ENCODE results near the gene AGAP1.

Gene AGAP1

DNA sequence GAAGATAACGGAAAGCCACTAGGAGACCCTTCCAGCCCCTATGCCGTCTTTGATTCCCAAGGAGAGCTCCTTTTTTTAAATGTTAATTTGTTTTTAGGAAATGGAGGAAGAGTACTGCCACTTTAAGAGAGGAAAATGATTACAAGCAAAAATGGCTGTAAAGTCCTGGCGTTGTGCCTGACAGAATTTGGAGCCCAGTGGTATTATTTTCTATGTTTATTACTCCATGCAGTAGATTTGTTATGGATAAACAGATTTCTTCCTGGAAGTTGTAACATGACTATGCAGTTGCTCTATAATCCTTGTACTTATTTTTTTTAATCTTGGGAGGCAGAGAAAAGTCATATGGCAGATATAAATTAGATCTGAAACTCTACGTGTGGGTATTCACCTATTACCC lies 533.0 kb downstream of the AGAP1 start:
- DNase-seq, result no peak

DNA sequence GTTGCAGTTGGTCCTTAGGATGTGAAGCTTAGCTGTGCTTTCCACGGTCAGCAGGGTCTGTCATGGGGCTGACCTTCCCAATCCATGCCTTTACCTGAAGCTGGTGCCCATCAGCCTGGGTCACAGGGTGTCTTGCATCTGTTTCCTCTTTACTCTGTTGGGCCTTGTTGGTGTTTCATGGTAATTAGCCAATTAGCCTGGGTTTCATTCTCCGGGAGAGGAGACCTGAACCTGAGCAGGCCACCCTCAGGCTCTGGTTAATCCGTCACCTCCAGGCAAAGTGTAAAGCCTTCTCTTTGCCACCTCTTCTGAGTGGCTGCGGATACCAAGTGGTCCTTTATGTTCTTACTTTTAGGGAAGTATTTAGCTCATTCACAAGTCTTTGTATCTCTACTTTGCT lies 534.2 kb downstream of the AGAP1 start:
- no peak for DNase-seq

DNA sequence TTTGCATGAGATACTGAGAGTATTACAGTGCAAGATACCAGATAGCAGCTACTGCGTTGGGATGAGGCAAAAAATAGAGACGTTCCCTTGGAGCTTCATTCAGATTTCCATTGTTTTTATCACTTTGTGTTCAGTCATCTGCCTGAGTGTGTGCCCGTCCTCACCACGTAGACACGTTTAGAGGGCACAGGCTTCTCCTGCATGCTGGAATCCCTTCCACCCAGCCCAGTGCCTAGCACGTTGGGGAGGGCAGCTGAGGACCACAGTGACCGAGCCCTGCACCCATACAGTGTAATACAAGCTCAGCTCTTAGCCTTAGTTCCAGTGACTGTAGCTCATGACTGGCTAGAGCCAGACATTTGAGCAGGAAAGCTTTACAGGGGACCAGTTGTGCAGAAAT lies 539.6 kb downstream of the AGAP1 start:
- DNase-seq, result no peak

DNA sequence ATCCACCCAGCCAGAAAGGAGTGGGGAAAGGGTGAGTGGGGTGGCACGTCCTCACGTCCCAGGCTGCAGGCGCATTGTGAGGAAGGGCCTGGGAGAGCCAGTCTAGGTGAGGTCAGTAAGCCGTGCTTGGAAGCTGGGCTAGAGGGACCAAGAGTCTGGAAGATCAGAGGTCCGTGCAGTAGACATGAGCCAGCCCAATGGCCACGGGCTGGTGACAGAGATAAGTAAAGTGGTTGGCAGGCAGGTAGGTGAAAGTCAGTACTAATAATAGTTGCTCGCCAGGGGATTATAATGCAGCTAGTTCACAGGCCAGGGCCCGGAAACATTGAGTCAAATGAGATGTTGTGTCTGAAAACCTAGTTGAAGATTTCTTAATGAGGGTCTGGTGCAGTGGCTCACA lies 541.1 kb downstream of the AGAP1 start:
- DNase-seq, result no peak

DNA sequence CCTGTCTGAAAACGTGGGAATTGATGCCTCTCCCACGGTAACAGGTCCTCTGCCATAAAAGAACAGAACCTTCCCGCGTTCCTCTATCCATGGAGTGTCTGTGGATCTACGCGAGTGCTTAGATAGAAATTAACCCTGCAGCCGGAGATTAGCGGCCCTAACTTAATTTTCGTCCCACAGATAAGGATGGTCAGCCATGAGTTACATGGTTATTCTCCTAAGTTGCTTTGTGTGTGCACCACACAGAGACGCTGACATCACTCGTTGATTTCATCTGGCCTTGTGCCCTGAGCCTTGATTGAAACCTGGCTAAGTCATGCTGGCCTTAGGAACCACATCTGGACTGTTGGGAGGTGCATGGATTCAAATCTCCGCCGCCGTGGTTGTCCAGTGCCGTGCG lies 542.2 kb downstream of the AGAP1 start:
- DNase-seq, result no peak

DNA sequence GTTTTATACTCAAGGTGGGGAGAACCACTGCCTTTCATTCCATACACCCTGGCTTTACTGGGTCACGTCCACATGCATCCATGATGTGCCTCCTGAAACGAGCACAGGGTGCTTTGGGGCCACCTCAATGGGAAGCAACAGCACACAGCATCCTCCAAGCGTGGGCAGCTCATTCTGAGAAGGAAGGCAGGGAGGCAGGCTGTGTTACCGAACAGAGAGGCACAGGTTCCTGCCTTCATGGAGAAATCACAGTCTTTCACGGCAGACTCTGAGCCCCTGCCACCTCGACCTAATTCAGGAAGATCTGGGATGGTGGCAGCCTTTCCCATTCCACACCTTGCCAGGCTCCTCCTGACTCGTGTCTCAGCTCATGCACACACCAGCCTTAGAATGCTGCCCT lies 544.3 kb downstream of the AGAP1 start:
- no peak for DNase-seq

DNA sequence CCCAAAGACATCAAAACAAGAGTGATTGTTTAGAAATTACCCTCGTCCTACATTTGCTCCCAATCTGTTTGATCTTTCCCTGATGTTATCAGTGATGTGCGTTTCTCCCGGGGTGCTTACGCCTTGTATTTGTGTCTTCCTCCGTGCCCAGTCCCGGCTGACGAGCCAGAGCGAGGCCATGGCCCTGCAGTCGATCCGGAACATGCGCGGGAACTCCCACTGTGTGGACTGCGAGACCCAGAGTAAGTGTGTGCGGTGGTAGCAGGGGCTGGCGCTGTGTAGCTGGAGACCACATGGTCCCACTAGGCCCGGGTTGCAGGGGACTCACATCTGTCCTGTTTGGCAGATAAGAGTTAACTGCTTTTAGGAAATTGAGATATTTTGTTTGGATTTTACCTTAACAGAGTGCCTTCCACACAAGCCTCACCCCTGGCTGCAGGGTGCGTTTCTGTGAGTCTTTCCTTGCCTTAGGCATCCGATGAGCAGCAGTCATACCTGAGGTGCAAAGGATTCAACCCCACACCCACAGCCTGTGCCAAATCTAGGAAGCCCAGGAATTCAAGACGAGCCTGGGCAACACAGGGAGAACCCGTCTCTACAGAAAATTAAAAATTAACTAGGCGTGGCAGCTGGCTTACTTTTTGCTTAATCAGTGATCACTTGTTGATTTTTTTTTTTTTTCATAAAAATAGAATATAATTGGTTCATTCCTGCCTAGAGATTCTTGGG lies 546.9 kb downstream of the AGAP1 start:
- DNase-seq, result no peak

DNA sequence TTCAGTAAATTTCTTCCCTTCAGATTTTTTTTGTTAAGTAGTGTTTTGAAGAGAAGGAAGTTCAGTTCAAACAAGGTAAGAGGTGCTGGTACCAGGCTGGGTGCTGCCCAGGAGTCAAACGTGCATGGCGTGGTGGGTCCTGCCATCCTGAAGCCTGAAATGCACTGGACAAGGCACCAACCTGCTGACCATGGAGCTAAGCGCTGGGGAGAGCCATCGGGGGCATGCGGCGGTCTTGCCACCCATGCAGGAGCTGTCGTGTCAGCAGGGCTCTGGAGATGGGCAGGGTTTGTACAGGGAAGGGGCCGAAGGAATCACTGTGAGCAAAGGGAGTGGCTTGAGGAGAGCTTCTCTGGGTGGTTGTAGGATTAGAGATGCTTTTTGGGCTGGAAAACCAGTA lies 547.8 kb downstream of the AGAP1 start:
- no peak for DNase-seq

DNA sequence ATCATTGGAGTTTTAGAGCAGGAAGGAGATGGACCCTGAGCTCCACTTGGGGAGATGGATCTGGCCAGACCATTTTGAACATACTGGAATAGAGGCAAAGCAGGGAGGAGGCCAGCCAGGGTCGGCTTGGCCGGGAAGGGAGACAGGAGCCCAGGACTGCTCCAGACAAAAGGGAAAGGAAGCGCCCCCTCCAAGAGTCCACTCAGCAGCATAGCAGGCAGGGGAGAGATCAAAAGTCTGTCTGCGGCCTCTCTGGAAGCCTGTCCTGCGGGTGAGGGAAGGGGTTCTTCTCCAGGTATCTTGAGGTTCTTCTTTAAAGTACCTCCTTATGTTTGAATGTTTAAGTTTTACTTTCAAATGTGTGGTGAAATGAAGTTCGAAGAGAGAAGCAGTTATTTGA lies 548.2 kb downstream of the AGAP1 start:
- DNase-seq, result no peak

DNA sequence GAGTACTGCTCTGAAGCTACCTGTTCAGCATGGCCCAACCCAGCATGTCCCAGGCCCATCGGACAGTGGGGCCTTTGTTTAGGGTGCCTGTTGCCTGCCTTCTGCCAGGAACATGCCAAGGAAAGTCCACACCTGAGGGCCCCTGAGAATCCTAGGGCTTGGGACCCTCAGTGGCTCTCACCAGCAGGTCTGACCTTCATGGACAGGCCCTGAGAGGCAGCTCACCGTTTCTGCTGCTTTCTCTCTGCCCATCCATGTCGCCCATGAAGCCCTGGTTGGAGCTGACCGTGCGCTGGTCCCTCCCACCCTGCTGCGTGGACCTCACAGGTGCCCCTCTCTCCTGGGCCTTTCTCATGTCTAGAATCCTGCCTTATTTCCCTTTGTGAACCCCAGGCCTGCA lies 550.3 kb downstream of the AGAP1 start:
- DNase-seq, result no peak

DNA sequence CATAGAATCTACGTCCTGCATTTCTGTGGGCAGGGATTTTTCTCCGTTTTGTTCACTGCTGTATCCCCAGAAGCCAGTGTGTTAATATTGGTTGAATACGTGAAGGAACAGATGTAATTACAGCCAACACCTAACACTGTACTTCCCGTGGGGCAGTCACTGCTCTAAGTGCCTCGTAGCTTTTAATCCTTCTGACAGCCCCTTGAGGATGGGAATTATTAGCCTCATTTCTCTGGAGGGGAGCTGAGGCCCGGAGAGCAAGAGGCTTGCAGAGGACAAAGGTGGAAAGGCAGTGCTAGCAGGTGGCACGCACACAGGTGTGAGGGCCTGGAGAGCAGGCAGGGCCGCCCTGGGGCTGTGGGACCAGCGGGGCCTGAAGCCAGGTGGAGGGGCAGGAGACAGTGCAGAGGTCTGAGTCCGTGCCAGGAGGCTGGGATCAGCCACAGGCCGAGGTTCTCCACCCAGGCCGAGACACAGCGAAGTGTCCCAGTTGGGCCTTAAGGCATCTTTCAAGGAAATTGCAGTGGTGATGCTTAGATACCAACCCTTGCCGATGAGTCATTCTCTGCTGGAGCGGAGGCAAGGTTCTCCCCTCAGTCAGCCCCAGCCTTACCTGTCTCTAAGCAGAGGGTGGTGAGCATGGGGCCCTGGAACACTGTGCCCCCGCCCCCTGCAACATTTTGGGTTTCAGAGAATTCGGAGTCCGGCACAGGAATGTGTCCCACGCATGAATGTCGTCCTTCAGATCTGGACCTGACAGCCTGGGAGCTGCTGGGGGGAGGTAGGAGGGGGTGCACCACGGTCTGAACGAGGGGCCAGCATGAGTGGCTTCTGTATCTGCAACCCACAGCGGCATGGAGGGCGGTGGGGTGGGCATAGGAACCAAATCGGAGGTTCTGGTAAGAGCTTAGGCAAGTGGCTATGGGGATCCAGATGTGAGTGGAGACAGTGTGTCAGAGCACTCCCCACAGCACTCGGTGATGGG lies 551.7 kb downstream of the AGAP1 start:
- DNase-seq, result no peak

DNA sequence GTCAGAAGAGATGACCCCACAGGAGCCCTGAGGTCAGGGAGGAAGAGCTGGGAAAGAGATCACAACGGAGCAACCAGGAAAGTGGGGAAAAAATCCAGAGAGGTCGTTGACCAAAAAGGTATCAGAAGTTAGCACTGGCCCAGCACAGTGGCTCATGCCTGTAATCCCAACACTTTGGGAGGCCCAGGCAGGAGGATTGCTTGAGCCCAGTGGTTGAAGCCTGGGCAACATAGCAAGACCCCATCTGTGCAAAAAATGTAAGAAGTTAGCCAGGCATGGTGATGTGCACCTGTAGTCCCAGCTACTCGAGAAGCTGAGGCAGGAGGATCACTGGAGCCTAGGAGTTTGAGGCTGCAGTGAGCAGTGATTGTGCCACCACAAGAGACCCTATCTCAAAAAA lies 552.9 kb downstream of the AGAP1 start:
- no peak for DNase-seq

DNA sequence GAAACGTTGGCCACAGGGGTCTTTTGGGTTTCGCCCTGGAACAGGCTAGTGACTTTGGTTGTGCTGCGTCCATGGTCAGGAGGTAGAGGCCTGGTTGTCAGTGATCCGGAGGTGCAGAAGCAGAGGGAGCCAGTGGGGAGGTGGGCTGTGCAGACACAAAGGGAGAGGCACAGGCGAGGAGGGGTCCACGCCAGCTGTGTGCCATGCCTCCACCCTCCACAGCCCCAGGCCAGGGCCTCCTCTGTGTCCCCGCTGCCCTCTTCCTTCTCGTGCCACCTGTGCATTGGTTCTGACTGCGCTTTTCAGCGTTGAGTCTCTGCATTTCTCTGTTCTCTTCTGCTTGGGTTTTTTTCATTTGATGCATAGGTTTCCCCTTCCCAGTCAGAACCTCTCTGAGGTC lies 553.3 kb downstream of the AGAP1 start:
- no peak for DNase-seq

DNA sequence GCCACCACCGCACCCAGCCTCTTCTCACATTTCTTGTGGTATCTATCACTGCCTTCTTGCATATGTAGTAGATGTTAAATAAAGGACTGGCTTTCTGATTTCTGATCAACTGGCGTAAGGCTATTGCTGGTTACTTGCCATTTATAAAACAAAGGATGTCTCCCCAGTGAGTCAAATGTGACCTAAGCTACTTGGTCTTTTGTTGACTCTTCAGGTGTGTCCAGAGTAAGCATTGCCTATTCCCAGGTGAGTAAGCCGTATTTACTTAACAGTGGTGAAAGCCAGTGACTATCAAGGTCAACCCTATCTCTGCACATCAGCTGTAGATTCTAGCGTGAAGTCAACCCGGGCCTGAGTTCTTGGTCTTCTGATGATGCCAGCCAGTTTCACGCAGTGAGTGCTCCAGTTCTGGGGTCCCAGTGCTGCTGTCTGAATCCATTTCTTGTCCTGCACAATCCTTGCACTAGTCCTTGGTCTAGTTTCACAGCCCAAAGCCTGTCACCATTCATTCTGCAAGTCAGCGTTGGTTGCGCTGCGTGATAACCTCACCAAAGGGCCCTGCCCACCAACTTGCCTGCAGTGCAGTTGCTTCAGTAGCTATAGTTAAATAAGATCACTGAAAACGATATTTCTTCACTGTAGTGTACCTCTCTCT lies 554.2 kb downstream of the AGAP1 start:
- no peak for DNase-seq

DNA sequence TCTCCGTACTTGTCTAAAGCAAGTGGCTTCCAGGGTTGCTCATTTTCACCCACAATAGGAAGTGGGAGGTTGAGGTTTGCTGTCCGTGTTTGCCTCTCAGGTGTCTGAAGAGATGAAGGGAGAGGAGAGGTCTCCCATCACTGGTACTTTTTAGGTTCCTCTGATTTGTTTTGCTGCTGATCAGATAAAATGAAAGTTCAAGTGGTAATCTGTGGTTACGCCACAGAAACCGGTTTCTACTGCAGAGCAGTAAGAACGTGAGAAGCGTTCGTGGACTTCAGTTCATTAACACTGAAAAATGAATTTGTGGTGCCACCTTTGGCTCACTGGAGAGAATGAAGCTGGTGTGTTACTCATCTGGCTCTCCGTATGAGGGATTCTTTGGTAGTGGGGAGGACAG lies 556.1 kb downstream of the AGAP1 start:
- DNase-seq, result no peak

DNA sequence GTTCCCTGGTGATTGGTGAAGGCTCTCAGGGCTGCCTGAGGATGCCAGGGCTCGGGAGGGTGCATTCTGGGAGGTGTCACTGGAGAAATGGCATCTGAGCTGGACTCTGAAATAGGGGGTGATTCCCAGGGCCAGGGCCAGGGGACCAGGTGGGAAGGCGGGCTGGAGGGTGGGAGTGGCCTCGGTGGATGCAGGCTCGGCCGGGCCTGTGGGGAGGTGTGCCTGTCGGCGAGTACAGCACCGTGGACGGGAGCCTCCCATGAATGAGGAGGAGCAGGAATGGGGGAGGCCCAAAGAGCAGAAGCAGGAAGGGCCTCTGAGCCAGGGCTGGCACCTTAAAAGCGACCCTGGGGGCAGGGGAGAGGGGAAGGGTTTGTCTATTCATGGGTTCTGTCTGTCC lies 557.5 kb downstream of the AGAP1 start:
- DNase-seq, result no peak

DNA sequence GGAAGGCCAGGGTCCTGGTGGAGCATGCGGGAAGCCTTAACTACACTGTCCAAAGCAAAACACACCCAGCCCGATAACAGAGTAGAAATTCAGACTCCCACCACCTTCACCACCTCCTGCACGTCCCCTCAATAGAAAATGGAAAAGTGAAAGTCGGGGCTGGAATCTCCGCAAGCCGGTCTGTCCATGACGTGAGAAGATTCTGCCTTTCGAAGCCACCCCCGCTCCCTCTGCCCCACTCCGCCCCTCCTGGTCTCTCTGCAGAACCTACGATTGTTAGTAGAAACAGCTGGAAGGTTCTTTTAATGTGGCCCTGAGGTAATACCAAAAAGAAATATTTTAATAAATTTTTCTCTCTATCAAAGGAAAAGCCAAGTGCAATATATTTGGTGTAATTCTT lies 558.0 kb downstream of the AGAP1 start:
- DNase-seq, result no peak

DNA sequence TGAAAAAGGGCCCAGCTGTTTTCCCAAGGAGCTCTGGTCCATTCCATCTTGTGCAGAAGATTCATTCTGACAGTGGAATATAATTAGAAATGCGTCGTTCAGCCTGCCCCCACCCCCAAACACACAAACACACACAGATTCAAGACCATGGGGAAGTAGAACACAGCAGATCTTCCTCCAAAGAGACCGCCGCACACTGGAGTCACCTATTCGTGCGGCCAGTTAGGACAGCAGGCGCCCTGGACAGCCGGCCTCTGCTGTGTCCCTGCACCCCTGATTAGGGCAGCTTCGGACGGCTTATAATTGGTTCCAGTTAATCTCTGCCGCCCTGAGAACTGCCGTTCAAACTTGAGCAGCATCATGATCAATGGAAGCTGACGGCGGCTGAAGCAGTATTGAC lies 558.4 kb downstream of the AGAP1 start:
- DNase-seq, result no peak

DNA sequence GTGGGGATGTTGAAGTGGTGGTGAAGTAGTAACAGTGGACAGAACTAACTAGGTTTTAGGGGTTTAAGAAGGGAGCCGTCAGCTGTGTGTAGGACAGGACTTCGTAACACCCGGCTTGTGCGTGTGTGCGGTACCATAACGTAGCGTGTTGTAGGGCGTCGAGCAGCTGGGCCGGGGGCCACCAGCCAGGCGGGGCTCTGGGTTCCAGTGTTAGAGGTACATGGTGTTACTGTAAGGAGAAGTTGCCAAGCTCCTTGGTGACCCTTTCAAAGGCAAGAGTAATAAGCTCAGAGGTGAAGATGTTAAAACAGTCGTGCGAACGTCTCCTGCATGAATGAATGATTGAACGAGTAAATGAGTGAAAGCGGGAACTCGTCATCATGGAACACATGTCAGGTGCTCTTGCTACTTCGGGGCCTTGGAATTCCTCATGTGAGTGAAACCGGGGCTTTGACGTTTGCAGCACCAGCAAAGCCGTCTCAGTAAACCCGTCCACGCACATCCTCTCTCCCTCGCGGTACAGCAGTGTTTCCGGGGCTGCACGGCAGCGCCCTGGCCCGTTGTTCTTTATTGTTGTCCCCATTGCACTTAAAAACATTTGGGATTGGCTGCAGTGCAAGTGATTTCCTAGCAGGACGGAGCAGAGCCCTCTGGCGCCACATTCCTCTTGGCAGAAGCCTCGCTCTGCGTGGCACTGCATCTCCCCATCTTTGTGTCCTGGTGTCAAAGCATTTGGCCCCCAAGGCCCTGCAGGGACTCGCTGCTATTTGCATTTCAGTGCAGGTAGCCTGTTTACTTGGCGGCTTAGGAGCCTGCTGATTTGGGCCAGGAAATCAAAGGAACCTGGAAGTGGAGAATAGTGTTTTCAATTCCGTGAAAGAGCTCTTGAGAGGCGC lies 559.3 kb downstream of the AGAP1 start:
- no peak for DNase-seq

DNA sequence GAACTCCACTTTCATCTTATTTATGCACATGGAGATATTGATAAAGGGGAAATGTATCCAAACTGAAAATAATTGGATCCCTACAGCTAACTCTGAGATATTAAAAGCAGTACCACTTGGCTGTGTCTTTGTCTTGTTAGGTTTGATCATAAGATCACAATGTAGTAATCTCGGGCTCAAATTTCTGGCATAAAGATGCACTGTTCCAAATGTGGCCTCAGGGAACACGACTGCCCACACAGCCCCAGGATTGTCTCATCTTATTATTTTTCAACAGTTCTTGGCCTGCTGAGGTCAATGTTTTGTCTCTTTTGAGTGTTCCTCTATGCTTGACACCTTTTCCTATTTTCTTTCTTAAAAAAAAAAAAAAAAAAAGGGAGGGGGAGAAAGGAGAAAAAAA lies 560.3 kb downstream of the AGAP1 start:
- no peak for DNase-seq

DNA sequence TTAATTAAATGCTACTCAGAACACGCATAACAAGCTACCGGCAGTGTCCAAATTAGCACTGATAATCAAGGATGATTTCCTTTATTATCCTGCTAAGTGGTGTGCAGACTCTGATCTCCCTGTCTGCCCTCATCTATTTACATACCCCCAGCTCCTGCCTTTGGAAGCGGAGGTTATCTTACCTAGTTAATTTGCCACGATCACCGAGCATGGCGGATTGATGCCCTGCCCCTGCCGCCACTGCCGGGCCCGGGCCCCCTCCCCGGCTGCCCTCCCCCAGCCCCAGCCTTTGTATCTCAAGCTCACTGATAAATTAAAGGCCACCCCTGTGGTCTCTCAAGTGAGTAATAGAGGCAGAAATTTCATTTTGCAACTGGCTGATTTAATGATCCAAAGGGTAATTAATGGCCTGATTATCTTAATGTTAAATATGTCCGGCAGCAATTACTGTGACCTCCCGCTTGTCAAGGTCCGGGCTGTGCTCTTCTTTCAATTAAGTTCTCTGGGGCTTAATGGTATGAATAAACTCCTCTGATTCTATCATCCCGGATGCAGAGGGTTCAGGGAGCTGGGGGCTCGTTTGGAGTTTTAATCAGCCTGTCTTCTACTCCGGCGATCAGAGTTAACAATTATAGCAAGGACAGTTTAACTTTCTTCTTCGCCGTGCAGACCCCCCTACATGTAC lies 560.9 kb downstream of the AGAP1 start:
- DNase-seq, result no peak

DNA sequence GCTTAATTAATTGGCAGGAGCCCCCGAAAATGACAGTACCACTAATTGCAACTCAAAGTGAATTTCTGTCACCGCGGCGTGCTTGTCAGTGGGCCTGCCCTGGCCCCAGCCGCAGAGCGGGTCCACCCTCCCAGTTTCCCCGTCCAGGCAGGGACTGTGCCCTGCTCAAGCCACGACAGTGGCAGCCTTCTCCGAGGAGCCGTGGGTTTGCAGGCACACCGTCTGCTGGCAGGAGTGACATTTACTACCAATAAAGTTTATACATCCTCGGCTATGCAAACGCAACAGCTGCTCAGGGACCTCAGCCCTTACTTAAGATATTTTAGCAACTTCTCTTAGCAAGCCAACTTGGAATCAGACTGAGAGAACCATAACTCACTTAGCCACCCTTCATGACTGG lies 561.6 kb downstream of the AGAP1 start:
- no peak for DNase-seq

Measured in CD4-positive, alpha-beta T cell treated with Interleukin-4 for 4 hours (primary cell).